PC-3 (cell line): ENCODE results near the gene TCP10L. TPM values are rescaled to one million over a fixed set of nuclear protein-coding genes. Genes with fewer than 3 reads are reported as not detected.

Source experiments
- ATAC-seq: fragments of 200-7000 bp; cut with Tn5 transposase; 2 replicates; pipeline ENCODE4 v1.9.1; 2020; ENCODE audit warnings: mild to moderate bottlenecking, moderate library complexity
- BruUV-seq: library from RNA; stranded (reverse); fragments of 400-500 nt; replicated peaks from 2 replicates; lab custom pipeline; 2021; lab: Mats Ljungman, UMichigan
- CTCF ChIA-PET: fragments of 300-600 bp; sonication (Branson Sonifier 250); formaldehyde crosslinking; loops from one replicate; lab custom pipeline; 2022; ENCODE audit warnings: antibody characterized with exemption; lab: Charles Lee
- POLR2A ChIA-PET: fragments of 300-600 bp; sonication (Branson Sonifier 250); formaldehyde crosslinking; loops from one replicate; lab custom pipeline; 2022; ENCODE audit warnings: antibody characterized with exemption; ENCODE audit not compliant: unreplicated experiment; lab: Charles Lee
- DNase-seq: peaks from one replicate; pipeline ENCODE4 v3.0.0-alpha.2; 2015
- H2AFZ ChIP-seq: fragments of 300-600 bp; sonication (generic); 2 replicates; pipeline ENCODE4 v1.6.0; 2016; ENCODE audit warnings: antibody characterized with exemption, low read length
- H3F3A ChIP-seq: fragments of 300-600 bp; sonication (generic); one replicate; pipeline ENCODE4 v1.6.0; 2017; ENCODE audit warnings: antibody characterized with exemption, low read length, control low read depth, mild to moderate bottlenecking; ENCODE audit not compliant: unreplicated experiment
- H3K27ac ChIP-seq: fragments of 300-600 bp; sonication (generic); 2 replicates; pipeline ENCODE4 v1.5.1; 2016; ENCODE audit warnings: mild to moderate bottlenecking, low read length
- H3K27me3 ChIP-seq: fragments of 300-600 bp; sonication (generic); 2 replicates; pipeline ENCODE4 v1.6.1; 2016; ENCODE audit warnings: low read length, mixed read lengths
- H3K36me3 ChIP-seq: fragments of 300-600 bp; sonication (generic); 2 replicates; pipeline ENCODE4 v1.6.1; 2016; ENCODE audit warnings: low read depth, mixed run types, low read length, mixed read lengths
- H3K4me1 ChIP-seq: fragments of 300-600 bp; sonication (generic); 2 replicates; pipeline ENCODE4 v1.5.1; 2016; ENCODE audit warnings: low read length; ENCODE audit not compliant: insufficient read depth
- H3K4me2 ChIP-seq: fragments of 300-600 bp; sonication (generic); 2 replicates; pipeline ENCODE4 v1.6.0; 2016; ENCODE audit warnings: low read length
- H3K4me3 ChIP-seq: fragments of 300-600 bp; sonication (generic); 2 replicates; pipeline ENCODE4 v1.5.1; 2016; ENCODE audit warnings: mild to moderate bottlenecking, low read length, mixed read lengths
- H3K79me2 ChIP-seq: fragments of 300-600 bp; sonication (generic); 2 replicates; pipeline ENCODE4 v1.6.1; 2017; ENCODE audit warnings: low read length, mixed read lengths
- H3K9ac ChIP-seq: fragments of 300-600 bp; sonication (generic); 2 replicates; pipeline ENCODE4 v1.6.0; 2016; ENCODE audit warnings: mild to moderate bottlenecking, low read length
- H3K9me2 ChIP-seq: fragments of 300-600 bp; sonication (generic); replicated peaks from 2 replicates; pipeline ENCODE4 v1.6.1; 2016; ENCODE audit warnings: mixed run types, low read length, mixed read lengths
- H3K9me3 ChIP-seq: fragments of 300-600 bp; sonication (generic); 2 replicates; pipeline ENCODE4 v1.6.1; 2016; ENCODE audit warnings: low read length, mixed read lengths
- H4K20me1 ChIP-seq: fragments of 300-600 bp; sonication (generic); 2 replicates; pipeline ENCODE4 v1.6.1; 2016; ENCODE audit warnings: low read length, mixed read lengths
- EZH2 ChIP-seq: fragments of 300-600 bp; sonication (generic); IDR thresholded peaks from one replicate; pipeline ENCODE4 v1.6.1; 2017; ENCODE audit warnings: antibody characterized with exemption, mild to moderate bottlenecking, low read length; ENCODE audit not compliant: unreplicated experiment
- EZH2phosphoT487 ChIP-seq: fragments of 300-600 bp; sonication (generic); IDR thresholded peaks from 2 replicates; pipeline ENCODE4 v1.6.1; 2018; ENCODE audit warnings: mild to moderate bottlenecking, antibody characterized with exemption, low read length, borderline replicate concordance
- intact Hi-C: fragments of 100-400 bp; cut with micrococcal nuclease; formaldehyde crosslinking; loops from 2 replicates; pipeline ENCODE4 v1.9.0; 2023
- total RNA-seq: library from RNA; depleted of rRNA; stranded (reverse); fragments of >200 nt; gene quantifications from 2 replicates; pipeline ENCODE4 v1.2.3, GENCODE V29; 2014
- TF ChIP-seq, protein P1 (sequence below): fragments of 300-600 bp; sonication (generic); conservative IDR thresholded peaks from 2 replicates; pipeline ENCODE4 v1.5.1; 2017; ENCODE audit warnings: antibody characterized with exemption, low read depth, mild to moderate bottlenecking, low read length

The TCP10L gene
- total RNA-seq, 1 experiment from 2014 or later = 2.1 TPM

DNA sequence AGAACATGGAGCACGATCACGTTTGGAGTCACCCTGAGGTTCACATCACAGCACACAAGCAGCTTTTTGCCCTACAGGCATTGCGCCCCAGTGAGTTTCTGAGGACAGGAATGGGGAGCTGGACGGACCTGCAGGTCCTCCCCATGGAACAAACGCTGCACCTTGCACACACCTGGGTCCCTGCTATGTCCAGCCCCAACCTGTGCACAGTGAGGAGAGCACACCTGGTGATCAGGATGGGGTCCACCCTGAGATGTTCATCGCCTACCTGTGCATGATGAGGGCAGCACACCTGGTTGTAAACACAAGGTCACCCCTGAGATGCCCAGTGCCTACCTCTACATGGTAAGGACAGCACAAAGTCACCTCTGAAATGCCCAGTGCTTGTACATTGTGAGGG, 45.9 kb downstream of the TCP10L start:
- H3K27ac ChIP-seq = no peak overlapping the region
- no peaks in the 10 kb centered on the region for H3K9me2 ChIP-seq
- no peaks in the 10 kb centered on the region for H3K79me2 ChIP-seq
- DNase-seq = no peak
- no peaks in the 10 kb centered on the region for H3F3A ChIP-seq
- TF ChIP-seq, protein P1, sequence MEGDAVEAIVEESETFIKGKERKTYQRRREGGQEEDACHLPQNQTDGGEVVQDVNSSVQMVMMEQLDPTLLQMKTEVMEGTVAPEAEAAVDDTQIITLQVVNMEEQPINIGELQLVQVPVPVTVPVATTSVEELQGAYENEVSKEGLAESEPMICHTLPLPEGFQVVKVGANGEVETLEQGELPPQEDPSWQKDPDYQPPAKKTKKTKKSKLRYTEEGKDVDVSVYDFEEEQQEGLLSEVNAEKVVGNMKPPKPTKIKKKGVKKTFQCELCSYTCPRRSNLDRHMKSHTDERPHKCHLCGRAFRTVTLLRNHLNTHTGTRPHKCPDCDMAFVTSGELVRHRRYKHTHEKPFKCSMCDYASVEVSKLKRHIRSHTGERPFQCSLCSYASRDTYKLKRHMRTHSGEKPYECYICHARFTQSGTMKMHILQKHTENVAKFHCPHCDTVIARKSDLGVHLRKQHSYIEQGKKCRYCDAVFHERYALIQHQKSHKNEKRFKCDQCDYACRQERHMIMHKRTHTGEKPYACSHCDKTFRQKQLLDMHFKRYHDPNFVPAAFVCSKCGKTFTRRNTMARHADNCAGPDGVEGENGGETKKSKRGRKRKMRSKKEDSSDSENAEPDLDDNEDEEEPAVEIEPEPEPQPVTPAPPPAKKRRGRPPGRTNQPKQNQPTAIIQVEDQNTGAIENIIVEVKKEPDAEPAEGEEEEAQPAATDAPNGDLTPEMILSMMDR = no peak
- no peak for TF ChIP-seq EZH2
- ChIA-PET POLR2A (no interaction called here), CTCF (no interaction called here)
- no peaks in the 10 kb centered on the region for H4K20me1 ChIP-seq
- BruUV-seq = no TSS peak
- no peaks in the 10 kb centered on the region for H3K27me3 ChIP-seq
- H3K9me3 ChIP-seq = no peaks in the 10 kb centered on the region
- H3K4me3 ChIP-seq = no peak overlapping the region
- no peak overlapping the region for H3K9ac ChIP-seq
- H3K4me2 ChIP-seq = no peak overlapping the region
- ATAC-seq = no peak
- H3K36me3 ChIP-seq = no peaks in the 10 kb centered on the region
- no peak overlapping the region for H2AFZ ChIP-seq
- H3K4me1 ChIP-seq = no peaks in the 10 kb centered on the region
- intact Hi-C loops = no loop called here

DNA sequence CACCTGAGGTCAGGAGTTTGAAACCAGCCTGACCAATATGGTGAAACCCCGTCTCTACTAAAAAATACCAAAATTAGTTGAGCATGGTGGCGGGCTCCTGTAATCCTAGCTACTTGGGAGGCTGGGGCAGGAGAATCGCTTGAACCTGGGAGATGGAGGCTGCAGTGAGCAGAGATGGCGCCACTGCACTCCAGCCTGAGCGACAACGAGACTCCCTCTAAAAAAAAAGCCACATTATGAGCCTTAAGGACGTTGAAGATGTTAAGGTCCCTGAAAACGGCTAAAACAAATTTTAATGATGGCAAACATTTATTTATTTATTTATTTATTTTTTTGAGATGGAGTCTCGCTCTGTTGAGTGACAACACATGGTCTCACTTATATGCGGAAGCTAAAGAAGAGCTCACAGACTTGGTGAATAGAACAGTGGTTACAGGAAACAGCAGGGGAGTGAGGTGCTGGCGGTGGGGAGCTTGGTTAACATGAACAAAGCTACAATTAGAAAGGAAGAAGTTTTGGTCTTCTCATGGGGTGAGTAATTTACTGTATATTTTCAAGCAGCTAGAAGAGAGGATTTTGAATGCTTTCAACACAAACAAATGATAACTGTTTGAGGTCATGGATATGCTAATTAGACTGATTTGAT, 47.1 kb downstream of the TCP10L start:
- intact Hi-C loops = no loop called here
- no TSS peak for BruUV-seq
- ATAC-seq (no peak), DNase-seq (no peak)
- Histone ChIP-seq H2AFZ (no peak overlapping the region), H3K4me3 (no peak overlapping the region), H3K4me2 (no peak overlapping the region), H3K36me3 (no peaks in the 10 kb centered on the region), H3K9me3 (no peaks in the 10 kb centered on the region), H3K27ac (no peak overlapping the region), H3K4me1 (no peaks in the 10 kb centered on the region), H3F3A (no peaks in the 10 kb centered on the region), H3K9me2 (no peaks in the 10 kb centered on the region), H3K79me2 (no peaks in the 10 kb centered on the region), H4K20me1 (no peaks in the 10 kb centered on the region), H3K27me3 (no peaks in the 10 kb centered on the region), H3K9ac (no peak overlapping the region)
- CTCF ChIA-PET = no interaction called here
- POLR2A ChIA-PET = no interaction called here
- TF ChIP-seq, protein P1 = no peak
- TF ChIP-seq EZH2 = no peak
- TF ChIP-seq EZH2phosphoT487 = no peak

DNA sequence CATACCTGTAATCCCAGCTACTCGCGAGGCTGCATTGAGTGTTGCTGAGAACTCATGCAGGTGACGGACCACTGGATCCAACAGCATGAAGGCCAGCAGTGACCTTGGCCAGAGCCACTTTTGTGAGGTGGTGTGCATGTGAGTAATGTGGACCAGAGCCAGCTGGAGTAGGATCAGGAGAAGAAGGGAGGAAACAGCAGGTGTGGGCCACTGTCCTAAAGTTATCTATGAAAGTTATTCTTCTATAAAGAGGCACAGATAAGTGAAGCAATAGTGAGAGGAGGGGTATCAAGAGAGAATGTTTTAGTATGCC, 47.8 kb downstream of the TCP10L start:
- no peak for DNase-seq
- ATAC-seq = no peak
- ChIA-PET CTCF (no interaction called here), POLR2A (no interaction called here)
- H3K79me2 ChIP-seq = no peaks in the 10 kb centered on the region
- no peak overlapping the region for H3K27ac ChIP-seq
- intact Hi-C loops = no loop called here
- H3K36me3 ChIP-seq = no peaks in the 10 kb centered on the region
- H3K4me1 ChIP-seq = no peaks in the 10 kb centered on the region
- H3K27me3 ChIP-seq = no peaks in the 10 kb centered on the region
- no peak overlapping the region for H2AFZ ChIP-seq
- no peaks in the 10 kb centered on the region for H4K20me1 ChIP-seq
- H3K4me3 ChIP-seq = no peak overlapping the region
- TF ChIP-seq, protein P1 = no peak
- TF ChIP-seq EZH2phosphoT487 (no peak), EZH2 (no peak)
- H3K4me2 ChIP-seq = no peak overlapping the region
- no TSS peak for BruUV-seq
- no peak overlapping the region for H3K9ac ChIP-seq
- no peaks in the 10 kb centered on the region for H3K9me3 ChIP-seq
- H3F3A ChIP-seq = no peaks in the 10 kb centered on the region
- H3K9me2 ChIP-seq = no peaks in the 10 kb centered on the region
